ENCODE measurements around the gene SZT2. TPM values are rescaled to one million over a fixed set of nuclear protein-coding genes. Genes with fewer than 3 reads are reported as not detected.
A peak's percentile ranks its signal among the peaks of the same experiment; 100 is the strongest.

SZT2 gene
- total RNA-seq, 1 experiment from 2014 or later: 28.4 TPM

- ATAC-seq (no peak), DNase-seq (ENCODE audit: low spot score) (no peak)
- H3K4me3 Mint-ChIP-seq: no peak overlapping the region
- TF ChIP-seq ELF4 (CRISPR knock-in tag; IDR thresholded peaks at IDR 0.05; ENCODE audit: low read depth) (no peak), ZNF232 (CRISPR knock-in tag; IDR thresholded peaks at IDR 0.05) (no peak)
- TF ChIP-seq, protein P1, sequence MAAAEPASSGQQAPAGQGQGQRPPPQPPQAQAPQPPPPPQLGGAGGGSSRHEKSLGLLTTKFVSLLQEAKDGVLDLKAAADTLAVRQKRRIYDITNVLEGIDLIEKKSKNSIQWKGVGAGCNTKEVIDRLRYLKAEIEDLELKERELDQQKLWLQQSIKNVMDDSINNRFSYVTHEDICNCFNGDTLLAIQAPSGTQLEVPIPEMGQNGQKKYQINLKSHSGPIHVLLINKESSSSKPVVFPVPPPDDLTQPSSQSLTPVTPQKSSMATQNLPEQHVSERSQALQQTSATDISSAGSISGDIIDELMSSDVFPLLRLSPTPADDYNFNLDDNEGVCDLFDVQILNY (CRISPR knock-in tag; IDR thresholded peaks at IDR 0.05): no peak
- TF ChIP-seq, protein P2, sequence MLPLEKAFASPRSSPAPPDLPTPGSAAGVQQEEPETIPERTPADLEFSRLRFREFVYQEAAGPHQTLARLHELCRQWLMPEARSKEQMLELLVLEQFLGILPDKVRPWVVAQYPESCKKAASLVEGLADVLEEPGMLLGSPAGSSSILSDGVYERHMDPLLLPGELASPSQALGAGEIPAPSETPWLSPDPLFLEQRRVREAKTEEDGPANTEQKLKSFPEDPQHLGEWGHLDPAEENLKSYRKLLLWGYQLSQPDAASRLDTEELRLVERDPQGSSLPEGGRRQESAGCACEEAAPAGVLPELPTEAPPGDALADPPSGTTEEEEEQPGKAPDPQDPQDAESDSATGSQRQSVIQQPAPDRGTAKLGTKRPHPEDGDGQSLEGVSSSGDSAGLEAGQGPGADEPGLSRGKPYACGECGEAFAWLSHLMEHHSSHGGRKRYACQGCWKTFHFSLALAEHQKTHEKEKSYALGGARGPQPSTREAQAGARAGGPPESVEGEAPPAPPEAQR (CRISPR knock-in tag; IDR thresholded peaks at IDR 0.05): no peak
- H3K4me1 Mint-ChIP-seq: peaks cover 9% of the 10 kb centered on the region
- no peaks in the 10 kb centered on the region for H3K27me3 Mint-ChIP-seq (ENCODE audit: low read depth)
- H3K36me3 Mint-ChIP-seq: peaks cover 15% of the 10 kb centered on the region
- no peak overlapping the region for H3K27ac Mint-ChIP-seq
- H3K9me3 Mint-ChIP-seq: no peaks in the 10 kb centered on the region
- CTCF ChIA-PET: interaction anchor here (0.5 kb wide), 1 partner anchor 83 kb away, joined by 5 read pairs; no protein-coding TSS in a partner anchor
- POLR2A ChIA-PET: no interaction called here
Measured at GRCh38 chr1:43421396-43421795, 31.7 kb downstream of the SZT2 start.

- Mint-ChIP-seq H3K36me3 (peaks cover 23% of the 10 kb centered on the region), H3K27me3 (ENCODE audit: low read depth) (no peaks in the 10 kb centered on the region), H3K4me3 (no peak overlapping the region), H3K27ac (no peak overlapping the region), H3K9me3 (no peaks in the 10 kb centered on the region), H3K4me1 (peaks cover 9% of the 10 kb centered on the region)
- DNase-seq (ENCODE audit: low spot score): peak; percentile 62
- TF ChIP-seq, protein P3, sequence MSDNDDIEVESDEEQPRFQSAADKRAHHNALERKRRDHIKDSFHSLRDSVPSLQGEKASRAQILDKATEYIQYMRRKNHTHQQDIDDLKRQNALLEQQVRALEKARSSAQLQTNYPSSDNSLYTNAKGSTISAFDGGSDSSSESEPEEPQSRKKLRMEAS (CRISPR knock-in tag; IDR thresholded peaks at IDR 0.05): no peak
- ChIA-PET CTCF (interaction anchor here (1.0 kb wide), 2 partner anchors 195 to 238 kb away, joined by 3 read pairs; no protein-coding TSS in a partner anchor), POLR2A (interaction anchor here (1.1 kb wide), 1 partner anchor 73 kb away, joined by 3 read pairs; no protein-coding TSS in a partner anchor)
- ATAC-seq: peak; percentile 97
Measured at GRCh38 chr1:43421976-43422750, 32.5 kb downstream of the SZT2 start.

- TF ChIP-seq JAZF1 (CRISPR knock-in tag; IDR thresholded peaks at IDR 0.05) (no peak), TEAD4 (CRISPR knock-in tag; IDR thresholded peaks at IDR 0.05) (no peak), ZNF396 (CRISPR knock-in tag; IDR thresholded peaks at IDR 0.05; ENCODE audit: borderline replicate concordance) (no peak), PRRX2 (CRISPR knock-in tag; IDR thresholded peaks at IDR 0.05) (no peak), NR2C2 (CRISPR knock-in tag; IDR thresholded peaks at IDR 0.05) (no peak), FOXJ3 (CRISPR knock-in tag; IDR thresholded peaks at IDR 0.05; ENCODE audit: borderline replicate concordance) (no peak), CREM (CRISPR knock-in tag; IDR thresholded peaks at IDR 0.05) (no peak)
- TF ChIP-seq, protein P4, sequence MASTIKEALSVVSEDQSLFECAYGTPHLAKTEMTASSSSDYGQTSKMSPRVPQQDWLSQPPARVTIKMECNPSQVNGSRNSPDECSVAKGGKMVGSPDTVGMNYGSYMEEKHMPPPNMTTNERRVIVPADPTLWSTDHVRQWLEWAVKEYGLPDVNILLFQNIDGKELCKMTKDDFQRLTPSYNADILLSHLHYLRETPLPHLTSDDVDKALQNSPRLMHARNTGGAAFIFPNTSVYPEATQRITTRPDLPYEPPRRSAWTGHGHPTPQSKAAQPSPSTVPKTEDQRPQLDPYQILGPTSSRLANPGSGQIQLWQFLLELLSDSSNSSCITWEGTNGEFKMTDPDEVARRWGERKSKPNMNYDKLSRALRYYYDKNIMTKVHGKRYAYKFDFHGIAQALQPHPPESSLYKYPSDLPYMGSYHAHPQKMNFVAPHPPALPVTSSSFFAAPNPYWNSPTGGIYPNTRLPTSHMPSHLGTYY (CRISPR knock-in tag; IDR thresholded peaks at IDR 0.05): no peak
- TF ChIP-seq, protein P5, sequence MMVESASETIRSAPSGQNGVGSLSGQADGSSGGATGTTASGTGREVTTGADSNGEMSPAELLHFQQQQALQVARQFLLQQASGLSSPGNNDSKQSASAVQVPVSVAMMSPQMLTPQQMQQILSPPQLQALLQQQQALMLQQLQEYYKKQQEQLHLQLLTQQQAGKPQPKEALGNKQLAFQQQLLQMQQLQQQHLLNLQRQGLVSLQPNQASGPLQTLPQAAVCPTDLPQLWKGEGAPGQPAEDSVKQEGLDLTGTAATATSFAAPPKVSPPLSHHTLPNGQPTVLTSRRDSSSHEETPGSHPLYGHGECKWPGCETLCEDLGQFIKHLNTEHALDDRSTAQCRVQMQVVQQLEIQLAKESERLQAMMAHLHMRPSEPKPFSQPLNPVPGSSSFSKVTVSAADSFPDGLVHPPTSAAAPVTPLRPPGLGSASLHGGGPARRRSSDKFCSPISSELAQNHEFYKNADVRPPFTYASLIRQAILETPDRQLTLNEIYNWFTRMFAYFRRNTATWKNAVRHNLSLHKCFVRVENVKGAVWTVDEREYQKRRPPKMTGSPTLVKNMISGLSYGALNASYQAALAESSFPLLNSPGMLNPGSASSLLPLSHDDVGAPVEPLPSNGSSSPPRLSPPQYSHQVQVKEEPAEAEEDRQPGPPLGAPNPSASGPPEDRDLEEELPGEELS (CRISPR knock-in tag; IDR thresholded peaks at IDR 0.05): no peak
- TF ChIP-seq, protein P6, sequence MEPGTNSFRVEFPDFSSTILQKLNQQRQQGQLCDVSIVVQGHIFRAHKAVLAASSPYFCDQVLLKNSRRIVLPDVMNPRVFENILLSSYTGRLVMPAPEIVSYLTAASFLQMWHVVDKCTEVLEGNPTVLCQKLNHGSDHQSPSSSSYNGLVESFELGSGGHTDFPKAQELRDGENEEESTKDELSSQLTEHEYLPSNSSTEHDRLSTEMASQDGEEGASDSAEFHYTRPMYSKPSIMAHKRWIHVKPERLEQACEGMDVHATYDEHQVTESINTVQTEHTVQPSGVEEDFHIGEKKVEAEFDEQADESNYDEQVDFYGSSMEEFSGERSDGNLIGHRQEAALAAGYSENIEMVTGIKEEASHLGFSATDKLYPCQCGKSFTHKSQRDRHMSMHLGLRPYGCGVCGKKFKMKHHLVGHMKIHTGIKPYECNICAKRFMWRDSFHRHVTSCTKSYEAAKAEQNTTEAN (CRISPR knock-in tag; IDR thresholded peaks at IDR 0.05): no peak
- ATAC-seq: no peak
- Mint-ChIP-seq H3K27ac (no peak overlapping the region), H3K27me3 (ENCODE audit: low read depth) (no peaks in the 10 kb centered on the region), H3K36me3 (peaks cover 25% of the 10 kb centered on the region), H3K4me3 (no peak overlapping the region), H3K4me1 (peaks cover 9% of the 10 kb centered on the region), H3K9me3 (no peaks in the 10 kb centered on the region)
- DNase-seq (ENCODE audit: low spot score): no peak
- ChIA-PET CTCF (interaction anchor here (1.0 kb wide), 2 partner anchors 196 to 237 kb away, joined by 3 read pairs; no protein-coding TSS in a partner anchor), POLR2A (interaction anchor here (0.6 to 1.1 kb wide), 2 partner anchors 74 to 95 kb away, joined by 3 read pairs; no protein-coding TSS in a partner anchor)
Measured at GRCh38 chr1:43422995-43423671, 33.4 kb downstream of the SZT2 start.

Data from WTC11 (cell line).